DND-41 (cell line): ENCODE measurements around the gene CCL14.

Experiments
- CTCF ChIP-seq: IDR thresholded peaks from 2 replicates; pipeline ENCODE4 v1.5.1; 2012; ENCODE audit warnings: borderline replicate concordance, low read length, moderate library complexity, mild to moderate bottlenecking; ENCODE audit not compliant: poor library complexity, severe bottlenecking; ENCODE audit errors: extremely low read depth
- EZH2 ChIP-seq: IDR thresholded peaks from 3 replicates; pipeline ENCODE4 v1.6.1; 2012; ENCODE audit warnings: borderline replicate concordance, low read depth, mild to moderate bottlenecking, moderate library complexity, low read length, inconsistent platforms; ENCODE audit not compliant: severe bottlenecking

GRCh38 chr17:35977509-35977908 lies 9.0 kb downstream of the CCL14 start:
- no peak for TF ChIP-seq CTCF
- no peak for TF ChIP-seq EZH2
